ENCODE data around the gene CRYGB.

DNA sequence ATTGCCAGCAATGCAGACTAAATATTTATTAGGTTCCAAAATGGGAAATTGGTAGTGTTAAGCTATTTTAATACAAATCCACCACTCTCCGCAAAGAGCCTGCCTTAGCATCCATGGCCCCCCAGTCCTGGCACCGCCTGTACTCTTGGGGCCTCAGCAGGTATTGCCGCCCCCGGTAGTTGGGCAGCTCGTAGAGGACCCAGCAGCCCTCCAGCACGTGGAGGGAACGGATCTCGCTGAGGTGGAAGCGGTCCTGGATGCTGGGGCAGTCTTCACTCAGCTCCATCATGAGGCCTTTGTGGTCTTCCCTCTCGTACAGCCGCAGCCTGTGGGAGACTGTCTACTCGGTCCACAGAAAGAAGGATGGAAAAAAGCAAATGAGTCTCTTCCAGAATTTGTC is 17.8 kb downstream of the CRYGB start:
- TF ChIP-seq POLR2AphosphoS5 (IDR thresholded peaks at IDR 0.05; ENCODE audit: low read depth, low read length), result no peak
- TF ChIP-seq, protein P1, sequence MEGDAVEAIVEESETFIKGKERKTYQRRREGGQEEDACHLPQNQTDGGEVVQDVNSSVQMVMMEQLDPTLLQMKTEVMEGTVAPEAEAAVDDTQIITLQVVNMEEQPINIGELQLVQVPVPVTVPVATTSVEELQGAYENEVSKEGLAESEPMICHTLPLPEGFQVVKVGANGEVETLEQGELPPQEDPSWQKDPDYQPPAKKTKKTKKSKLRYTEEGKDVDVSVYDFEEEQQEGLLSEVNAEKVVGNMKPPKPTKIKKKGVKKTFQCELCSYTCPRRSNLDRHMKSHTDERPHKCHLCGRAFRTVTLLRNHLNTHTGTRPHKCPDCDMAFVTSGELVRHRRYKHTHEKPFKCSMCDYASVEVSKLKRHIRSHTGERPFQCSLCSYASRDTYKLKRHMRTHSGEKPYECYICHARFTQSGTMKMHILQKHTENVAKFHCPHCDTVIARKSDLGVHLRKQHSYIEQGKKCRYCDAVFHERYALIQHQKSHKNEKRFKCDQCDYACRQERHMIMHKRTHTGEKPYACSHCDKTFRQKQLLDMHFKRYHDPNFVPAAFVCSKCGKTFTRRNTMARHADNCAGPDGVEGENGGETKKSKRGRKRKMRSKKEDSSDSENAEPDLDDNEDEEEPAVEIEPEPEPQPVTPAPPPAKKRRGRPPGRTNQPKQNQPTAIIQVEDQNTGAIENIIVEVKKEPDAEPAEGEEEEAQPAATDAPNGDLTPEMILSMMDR (IDR thresholded peaks at IDR 0.05), result no peak

Measured in Panc1 (cell line).